DMS 273 treated with DMSO at 0.1 percent for 48 hours (cell line): ENCODE data around the gene SAE1.
"Not testable (repeated sequence)": the region's sequence is repeated elsewhere in the genome, so short reads cannot be mapped to it uniquely, and the experiment has no call there.

Source experiments
- DNase-seq: peaks from one replicate; lab custom pipeline; 2025; lab: John Stamatoyannopoulos, UW

Gene SAE1

GRCh38 chr19:47240996-47241918, 110.6 kb downstream of the SAE1 start:
- DNase-seq, result peak; percentile 46

- no peak for DNase-seq
These were observed 111.4 kb downstream of the SAE1 start for GRCh38 chr19:47241919-47242577.

GRCh38 chr19:47243364-47243775, 112.7 kb downstream of the SAE1 start:
- no peak for DNase-seq

GRCh38 chr19:47243776-47244547, 113.3 kb downstream of the SAE1 start:
- DNase-seq, result peak; percentile 88

- peak; percentile 33 for DNase-seq
These were observed 116.8 kb downstream of the SAE1 start for GRCh38 chr19:47247308-47247990.

- DNase-seq, result not testable (repeated sequence)
These were observed 122.4 kb downstream of the SAE1 start for GRCh38 chr19:47253016-47253415.

- DNase-seq, result no peak
These were observed 122.8 kb downstream of the SAE1 start for GRCh38 chr19:47253467-47253881.

GRCh38 chr19:47253970-47254369, 123.3 kb downstream of the SAE1 start:
- no peak for DNase-seq

- peak; percentile 94 for DNase-seq
These were observed 125.5 kb downstream of the SAE1 start, which contains the start of gene CCDC9 for GRCh38 chr19:47255879-47256692. Gene CCDC9, plus strand, starts transcription at chr19:47256525. Its CDS starts 1,876 bp downstream, at chr19:47258401.

GRCh38 chr19:47256693-47257410, 126.2 kb downstream of the SAE1 start:
- DNase-seq, result peak; percentile 99

GRCh38 chr19:47257411-47258169, 127.0 kb downstream of the SAE1 start:
- no peak for DNase-seq

- no peak for DNase-seq
These were observed 127.8 kb downstream of the SAE1 start for GRCh38 chr19:47258434-47258833.

GRCh38 chr19:47258895-47259555, 128.4 kb downstream of the SAE1 start:
- no peak for DNase-seq
